SK-MEL-5 (cell line): ENCODE results near the gene RAB36. TPM values are rescaled to one million over a fixed set of nuclear protein-coding genes. Genes with fewer than 3 reads are reported as not detected.

Experiments used
- DNase-seq: peaks from one replicate; pipeline ENCODE4 v3.0.0-alpha.2; 2016; ENCODE audit warnings: low read depth, low spot score
- in situ Hi-C: cut with HindIII; loops from 2 replicates; pipeline ENCODE4 v1.10.0; 2016; ENCODE audit warnings: low sequenced_read_pairs, high pct_unique_total_duplicates, low pct_unique_long_range_greater_than_20kb
- total RNA-seq: library from RNA; depleted of rRNA; stranded (reverse); fragments of >200 nt; shearing (Covaris generic); gene quantifications from 2 replicates; pipeline ENCODE4 v1.2.3, GENCODE V29; 2014

The RAB36 gene
- total RNA-seq, 1 experiment from 2014 or later, result 0.37 TPM

DNA sequence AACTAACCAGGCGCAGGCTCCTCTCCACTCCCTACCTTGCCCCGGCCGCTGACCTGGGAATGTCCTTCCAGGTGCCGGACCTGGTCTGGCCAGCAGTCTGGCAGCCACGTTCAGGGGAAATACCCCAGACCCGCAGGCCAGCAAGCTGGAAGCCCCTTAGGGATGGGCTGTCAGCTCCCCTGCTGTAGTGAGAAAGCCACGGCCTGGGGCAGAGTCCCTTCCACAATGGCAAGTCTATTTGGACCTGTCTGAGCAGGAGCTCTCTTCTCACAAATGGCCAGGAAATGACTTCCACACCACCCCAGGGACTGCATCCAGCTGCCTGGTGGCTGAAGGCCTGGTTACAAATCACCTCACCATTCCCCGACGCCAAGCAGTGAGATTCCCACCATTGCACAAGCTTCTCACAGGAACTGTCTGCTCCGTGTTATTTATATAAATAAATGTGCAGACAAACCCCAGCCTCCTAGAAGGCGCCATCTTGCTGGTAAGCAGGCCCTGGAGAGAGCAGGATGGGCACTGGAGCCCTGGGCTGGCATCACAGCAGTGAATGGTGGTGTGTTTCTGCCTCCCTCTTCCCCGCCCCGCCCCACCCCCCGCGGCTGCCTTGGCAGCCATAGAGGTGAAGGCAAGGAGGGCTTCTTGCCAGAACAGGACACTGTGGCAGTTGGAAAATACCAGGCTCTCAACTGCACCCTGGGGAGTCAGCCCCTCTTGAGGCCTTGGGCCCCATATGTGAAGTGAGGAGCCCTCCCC is 27.2 kb upstream of the RAB36 start:
- in situ Hi-C loops, result no loop called here
- DNase-seq, result peak; percentile 19

DNA sequence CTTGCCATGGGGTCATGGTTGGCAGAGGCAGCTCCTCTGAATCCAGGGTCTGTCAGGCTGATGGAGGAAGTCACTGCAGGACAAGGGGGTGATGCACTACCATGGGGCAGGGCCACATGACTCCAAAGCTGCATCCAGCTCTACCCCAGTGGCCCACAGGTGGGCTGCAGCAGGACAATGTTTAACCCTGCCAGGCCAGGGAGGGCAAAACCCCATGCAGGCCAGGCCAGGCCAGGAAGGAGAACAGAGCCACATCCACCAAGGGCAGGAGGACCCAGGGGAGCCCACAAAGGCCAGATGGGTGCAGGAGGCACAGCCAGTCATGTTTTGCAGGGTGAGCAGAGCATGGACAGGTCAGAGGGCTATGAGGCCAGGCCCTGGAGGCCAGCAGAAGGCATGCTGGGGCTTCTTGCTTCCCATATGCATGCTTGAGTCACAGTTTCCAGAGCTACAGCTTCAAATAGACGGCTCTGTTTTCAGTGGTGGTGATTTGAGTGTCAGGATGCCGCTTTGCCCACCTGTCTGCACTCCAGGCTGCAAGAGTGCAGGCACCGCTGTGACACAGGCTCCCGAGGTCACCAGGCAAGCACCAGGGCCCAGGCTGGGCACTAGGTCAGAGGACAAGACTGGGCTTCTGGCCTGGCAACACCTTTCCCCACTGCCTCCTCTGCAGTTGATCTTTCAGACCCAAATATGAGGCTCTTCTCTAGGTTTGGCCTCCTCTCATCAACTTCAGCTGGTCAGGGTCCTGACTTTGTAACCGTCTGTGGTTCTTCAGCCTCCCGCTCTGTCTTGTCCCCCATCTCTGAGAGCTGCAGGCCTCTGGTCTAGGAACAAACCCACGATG is 26.4 kb upstream of the RAB36 start:
- in situ Hi-C loops, result no loop called here
- DNase-seq, result no peak

GRCh38 chr22:23119494-23120414 is 25.5 kb upstream of the RAB36 start:
- in situ Hi-C loops, result no loop called here
- DNase-seq, result no peak

DNA sequence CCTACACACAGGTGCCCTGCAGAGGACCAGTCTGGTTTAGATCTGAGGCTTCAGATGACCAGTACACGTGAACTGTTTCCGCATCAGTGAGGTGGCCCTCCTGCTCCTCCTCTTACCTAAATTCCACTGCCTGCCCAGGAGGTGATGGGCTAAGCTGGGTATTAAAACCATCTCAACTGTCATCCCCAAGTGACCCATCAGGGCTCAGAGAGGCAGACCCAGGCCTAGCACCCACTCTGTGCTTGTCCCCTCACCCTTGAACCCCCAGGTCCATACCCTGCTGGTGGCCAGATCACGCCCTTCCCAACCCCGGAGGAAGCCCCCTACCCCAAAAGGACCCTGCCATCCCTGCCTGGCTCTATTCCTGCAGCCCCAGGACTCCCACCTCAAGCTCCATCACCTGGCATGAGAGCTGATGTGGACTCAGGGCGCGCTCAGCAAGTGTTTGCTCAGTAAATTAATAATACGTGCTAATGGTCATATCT is 24.8 kb upstream of the RAB36 start:
- DNase-seq, result no peak
- in situ Hi-C loops, result no loop called here

GRCh38 chr22:23121000-23121421 is 24.3 kb upstream of the RAB36 start:
- DNase-seq, result no peak
- in situ Hi-C loops, result no loop called here

DNA sequence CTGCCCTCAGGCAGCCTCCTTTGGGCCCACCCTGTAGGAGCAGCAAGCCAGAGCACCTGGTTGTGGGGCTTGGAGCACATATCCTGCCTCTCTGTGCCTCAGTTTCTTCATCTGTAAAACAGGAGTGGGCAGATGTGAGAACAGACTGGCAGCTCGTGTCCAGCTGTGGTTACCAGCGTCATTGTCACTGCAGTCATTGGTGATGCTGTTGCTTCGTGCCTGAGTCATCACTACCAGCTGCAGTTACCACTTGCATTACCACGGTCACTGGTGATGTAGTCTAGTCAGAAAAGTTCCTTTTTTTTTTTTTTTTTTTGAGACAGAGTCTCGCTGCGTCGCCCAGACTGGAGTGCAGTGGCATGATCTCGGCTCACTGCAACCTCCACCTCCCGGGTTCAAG is 23.9 kb upstream of the RAB36 start:
- no peak for DNase-seq

GRCh38 chr22:23122216-23122957 is 22.9 kb upstream of the RAB36 start:
- in situ Hi-C loops, result no loop called here
- DNase-seq, result no peak

More for the DNA sequence above, 23.9 kb upstream of the RAB36 start:
- in situ Hi-C loops, result no loop called here

DNA sequence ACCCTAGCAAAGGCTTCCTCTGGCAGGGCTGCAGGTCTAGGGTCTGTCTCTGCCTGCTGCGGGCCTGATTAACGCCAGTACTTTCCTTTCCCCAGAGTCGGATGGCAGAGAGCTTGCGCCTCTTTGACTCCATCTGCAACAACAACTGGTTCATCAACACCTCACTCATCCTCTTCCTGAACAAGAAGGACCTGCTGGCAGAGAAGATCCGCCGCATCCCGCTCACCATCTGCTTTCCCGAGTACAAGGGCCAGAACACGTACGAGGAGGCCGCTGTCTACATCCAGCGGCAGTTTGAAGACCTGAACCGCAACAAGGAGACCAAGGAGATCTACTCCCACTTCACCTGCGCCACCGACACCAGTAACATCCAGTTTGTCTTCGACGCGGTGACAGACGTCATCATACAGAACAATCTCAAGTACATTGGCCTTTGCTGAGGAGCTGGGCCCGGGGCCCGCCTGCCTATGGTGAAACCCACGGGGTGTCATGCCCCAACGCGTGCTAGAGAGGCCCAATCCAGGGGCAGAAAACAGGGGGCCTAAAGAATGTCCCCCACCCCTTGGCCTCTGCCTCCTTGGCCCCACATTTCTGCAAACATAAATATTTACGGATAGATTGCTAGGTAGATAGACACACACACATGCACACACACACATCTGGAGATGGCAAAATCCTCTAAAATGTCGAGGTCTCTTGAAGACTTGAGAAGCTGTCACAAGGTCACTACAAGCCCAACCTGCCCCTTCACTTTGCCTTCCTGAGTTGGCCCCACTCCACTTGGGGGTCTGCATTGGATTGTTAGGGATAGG is 22.1 kb upstream of the RAB36 start:
- DNase-seq, result no peak
- in situ Hi-C loops, result no loop called here

DNA sequence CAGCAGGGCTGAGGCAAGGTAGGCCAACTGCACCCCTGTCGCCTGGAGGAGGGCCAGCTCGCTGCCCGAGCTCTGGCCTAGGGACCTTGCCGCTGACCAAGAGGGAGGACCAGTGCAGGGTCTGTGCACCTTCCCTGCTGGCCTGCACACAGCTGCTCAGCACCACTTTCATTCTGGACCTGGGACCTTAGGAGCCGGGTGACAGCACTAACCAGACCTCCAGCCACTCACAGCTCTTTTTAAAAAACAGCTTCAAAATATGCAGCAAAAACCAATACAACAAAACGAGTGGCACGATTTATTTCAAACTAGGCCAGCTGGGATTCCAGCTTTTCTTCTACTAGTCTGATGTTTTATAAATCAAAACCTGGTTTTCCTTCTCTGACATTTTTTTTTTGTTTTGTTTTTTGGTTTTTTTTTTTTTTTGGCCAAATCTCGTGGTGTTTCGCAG is 21.4 kb upstream of the RAB36 start:
- in situ Hi-C loops, result no loop called here
- no peak for DNase-seq

DNA sequence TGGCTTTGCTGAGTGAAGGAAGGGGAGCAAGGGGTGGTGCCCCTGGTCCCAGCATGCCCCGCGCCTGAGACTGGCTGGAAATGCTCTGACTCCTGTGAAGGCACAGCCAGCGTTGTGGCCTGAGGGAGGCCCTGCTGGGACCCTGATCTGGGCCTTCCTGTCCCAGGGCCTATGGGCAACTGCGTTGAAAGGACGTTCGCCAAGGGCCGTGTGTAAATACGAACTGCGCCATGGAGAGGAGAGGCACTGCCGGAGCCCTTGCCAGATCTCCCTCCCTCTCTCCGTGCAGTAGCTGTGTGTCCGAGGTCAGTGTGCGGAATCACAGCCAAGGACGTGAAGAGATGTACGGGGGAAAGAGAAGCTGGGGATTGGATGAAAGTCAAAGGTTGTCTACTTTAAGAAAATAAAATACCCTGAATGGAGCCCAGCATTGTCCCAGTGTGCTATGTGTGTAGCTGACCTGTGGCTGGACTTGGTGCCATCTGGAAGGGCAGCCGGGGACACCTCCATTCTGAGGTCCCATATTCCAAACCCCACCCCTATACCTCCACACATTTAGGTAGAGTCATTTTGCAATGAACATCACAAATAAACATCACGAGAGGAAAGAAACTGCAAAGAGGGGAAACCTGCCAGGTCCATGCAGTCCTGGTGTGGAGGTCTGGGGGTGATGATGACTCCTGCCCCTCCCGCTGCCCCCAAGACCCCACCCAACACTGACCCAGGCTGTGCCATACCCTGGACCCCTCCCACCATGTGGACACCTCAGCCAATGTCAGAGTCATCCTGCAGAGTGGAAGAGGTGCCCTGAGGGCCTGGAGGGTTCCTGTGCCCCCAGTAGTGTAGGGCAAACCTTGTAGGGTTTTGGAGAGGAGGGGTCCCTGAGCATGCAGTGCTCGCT is 20.4 kb upstream of the RAB36 start:
- in situ Hi-C loops, result no loop called here
- no peak for DNase-seq

DNA sequence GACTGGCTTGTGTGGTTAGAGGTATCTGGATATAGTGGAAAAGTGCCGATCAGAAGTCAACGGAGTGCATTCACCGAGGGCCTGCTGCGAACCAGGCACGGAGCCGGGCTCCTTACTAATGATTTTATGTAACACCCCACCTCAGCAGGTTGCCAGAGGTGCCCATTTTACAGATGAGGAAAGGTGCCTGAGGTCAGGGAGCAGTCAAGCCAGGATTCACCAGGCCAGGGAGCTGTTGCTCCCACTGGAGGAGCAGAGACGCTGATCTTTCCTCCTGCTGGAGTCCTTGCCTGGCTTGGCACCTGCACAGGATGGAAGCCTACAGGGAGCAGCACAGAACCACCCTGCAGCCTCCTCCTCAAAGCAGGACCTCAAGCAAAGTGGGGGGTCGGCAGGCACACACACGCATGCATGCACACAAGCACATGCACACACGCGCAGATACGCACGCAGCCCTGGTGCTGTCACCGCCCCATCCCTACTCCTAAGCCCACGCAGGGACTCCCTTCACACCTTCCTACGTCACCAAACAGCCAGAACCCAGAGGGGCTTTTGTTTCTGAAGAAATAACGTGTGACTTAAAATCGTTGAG is 19.7 kb upstream of the RAB36 start:
- in situ Hi-C loops, result no loop called here
- DNase-seq, result no peak

DNA sequence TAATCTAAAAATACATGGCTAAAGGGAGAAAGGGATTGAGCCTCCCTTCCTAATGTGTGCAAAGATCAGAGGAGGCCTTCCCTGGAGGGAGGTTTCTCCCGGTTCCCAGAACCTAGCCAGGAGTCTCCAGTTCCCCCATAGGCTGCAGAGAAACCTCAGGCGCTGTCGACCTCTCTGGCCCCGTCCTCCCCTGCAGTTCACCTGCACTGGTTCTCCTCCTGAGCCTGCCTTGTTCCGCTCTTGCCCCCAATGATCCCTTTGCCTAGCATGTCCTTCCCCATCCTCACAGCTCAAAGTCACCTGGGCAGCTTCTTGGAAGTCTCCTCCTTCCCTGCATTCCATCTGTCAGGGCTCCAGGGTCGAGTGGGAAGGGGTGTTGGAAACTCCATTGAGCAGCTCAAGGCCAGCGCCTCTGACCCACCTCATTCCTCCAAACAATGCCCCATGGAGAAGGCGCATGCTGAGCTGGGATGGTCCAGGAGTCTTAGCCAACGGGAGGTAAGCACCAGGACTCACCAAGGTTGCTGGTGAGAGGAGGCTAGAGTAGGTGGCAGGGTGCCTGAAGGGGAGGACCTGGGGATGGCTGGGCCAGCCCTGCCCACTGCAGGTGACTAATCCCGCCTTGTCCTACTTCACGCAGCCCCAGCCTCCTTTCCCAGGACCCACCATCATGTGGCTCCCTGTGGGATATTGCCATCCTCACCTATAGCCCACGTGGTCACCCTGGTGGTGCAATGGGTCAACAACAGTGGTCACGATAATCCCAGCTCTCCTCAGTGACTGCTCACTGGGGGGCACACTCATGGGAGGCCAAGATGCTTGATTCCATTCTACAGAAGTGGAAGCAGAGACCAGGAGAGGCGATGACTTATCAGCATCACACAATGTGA is 18.9 kb upstream of the RAB36 start:
- in situ Hi-C loops, result no loop called here
- no peak for DNase-seq

DNA sequence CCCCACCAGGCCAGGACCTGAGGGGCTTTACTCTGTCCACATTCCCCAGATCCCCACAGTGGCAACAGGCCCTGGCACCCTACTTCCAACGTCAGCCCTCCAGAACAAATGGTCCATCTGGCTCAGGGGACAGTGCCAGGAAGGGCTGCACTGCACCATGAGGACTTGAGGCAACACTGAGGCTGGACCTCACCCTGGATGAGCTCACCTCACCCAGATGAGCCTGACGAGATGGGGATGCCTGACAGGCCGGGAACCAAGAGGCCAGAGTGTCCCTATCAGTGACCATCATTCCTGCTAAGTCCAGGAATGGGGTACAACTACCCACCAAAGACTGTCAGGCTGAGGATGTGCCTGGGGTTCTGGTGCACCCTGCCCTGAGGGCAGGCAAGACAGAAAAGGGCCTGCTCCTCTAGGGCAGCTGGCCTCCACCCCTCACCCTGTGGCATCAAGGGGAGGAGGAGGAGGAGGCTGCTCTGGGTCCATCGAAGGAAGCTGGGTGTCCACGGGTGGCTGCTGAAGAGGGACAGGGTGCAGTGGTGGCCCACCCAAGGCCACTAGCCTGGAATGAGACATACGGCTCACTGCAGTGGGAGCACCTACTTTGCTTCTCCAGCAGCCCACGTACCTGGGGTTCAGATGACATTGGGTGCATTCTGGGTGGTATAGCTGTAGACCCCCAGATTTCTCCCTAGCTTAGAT is 18.1 kb upstream of the RAB36 start:
- no peak for DNase-seq
- in situ Hi-C loops, result no loop called here

GRCh38 chr22:23127788-23128187 is 17.5 kb upstream of the RAB36 start:
- no peak for DNase-seq
- in situ Hi-C loops, result no loop called here
